ENCODE measurements around the gene CDK5RAP2.

The CDK5RAP2 gene

GRCh38 chr9:120377268-120378159 lies 202.5 kb downstream of the CDK5RAP2 start:
- no peak for DNase-seq

GRCh38 chr9:120376101-120376500 lies 203.9 kb downstream of the CDK5RAP2 start:
- DNase-seq, result no peak

GRCh38 chr9:120375316-120375715 lies 204.7 kb downstream of the CDK5RAP2 start:
- DNase-seq, result no peak

GRCh38 chr9:120374817-120375216 lies 205.2 kb downstream of the CDK5RAP2 start:
- DNase-seq, result no peak

- no peak for DNase-seq
These were observed 205.7 kb downstream of the CDK5RAP2 start for GRCh38 chr9:120374239-120374638.

- no peak for DNase-seq
These were observed 207.9 kb downstream of the CDK5RAP2 start for GRCh38 chr9:120372040-120372439.

GRCh38 chr9:120369608-120370220 lies 210.3 kb downstream of the CDK5RAP2 start:
- DNase-seq, result no peak

- DNase-seq, result no peak
These were observed 211.2 kb downstream of the CDK5RAP2 start for GRCh38 chr9:120368799-120369198.

GRCh38 chr9:120366644-120367019 lies 213.3 kb downstream of the CDK5RAP2 start:
- peak; percentile 45 for DNase-seq

- no peak for DNase-seq
These were observed 214.6 kb downstream of the CDK5RAP2 start for GRCh38 chr9:120365386-120365785.

GRCh38 chr9:120363697-120364096 lies 216.3 kb downstream of the CDK5RAP2 start:
- DNase-seq, result no peak

GRCh38 chr9:120362446-120362845 lies 217.5 kb downstream of the CDK5RAP2 start:
- DNase-seq, result no peak

- DNase-seq, result no peak
These were observed 218.4 kb downstream of the CDK5RAP2 start for GRCh38 chr9:120361551-120361950.

- no peak for DNase-seq
These were observed 219.5 kb downstream of the CDK5RAP2 start for GRCh38 chr9:120360510-120360909.

GRCh38 chr9:120360046-120360445 lies 219.9 kb downstream of the CDK5RAP2 start:
- no peak for DNase-seq

- no peak for DNase-seq
These were observed 221.1 kb downstream of the CDK5RAP2 start for GRCh38 chr9:120358877-120359276.

GRCh38 chr9:120353506-120353905 lies 226.5 kb downstream of the CDK5RAP2 start:
- DNase-seq, result no peak

- no peak for DNase-seq
These were observed 228.9 kb downstream of the CDK5RAP2 start for GRCh38 chr9:120351106-120351505.

GRCh38 chr9:120350596-120350995 lies 229.4 kb downstream of the CDK5RAP2 start:
- DNase-seq, result no peak

- no peak for DNase-seq
These were observed 231.0 kb downstream of the CDK5RAP2 start for GRCh38 chr9:120348951-120349429.

GRCh38 chr9:120345379-120345778 lies 234.6 kb downstream of the CDK5RAP2 start:
- no peak for DNase-seq

- DNase-seq, result peak; percentile 11
These were observed 235.7 kb downstream of the CDK5RAP2 start for GRCh38 chr9:120344230-120344629.

- no peak for DNase-seq
These were observed 236.6 kb downstream of the CDK5RAP2 start for GRCh38 chr9:120343416-120343815.
